ENCODE data around the gene TTLL11.

Gene TTLL11

GRCh38 chr9:121898856-121899255, 194.3 kb downstream of the TTLL11 start:
- ATAC-seq: no peak
- TF ChIP-seq GLIS3 (CRISPR knock-in tag; IDR thresholded peaks at IDR 0.05): no peak
- no peak for TF ChIP-seq ARNTL (CRISPR knock-in tag; IDR thresholded peaks at IDR 0.05; ENCODE audit: borderline replicate concordance, low read depth)
- TF ChIP-seq, protein P1, sequence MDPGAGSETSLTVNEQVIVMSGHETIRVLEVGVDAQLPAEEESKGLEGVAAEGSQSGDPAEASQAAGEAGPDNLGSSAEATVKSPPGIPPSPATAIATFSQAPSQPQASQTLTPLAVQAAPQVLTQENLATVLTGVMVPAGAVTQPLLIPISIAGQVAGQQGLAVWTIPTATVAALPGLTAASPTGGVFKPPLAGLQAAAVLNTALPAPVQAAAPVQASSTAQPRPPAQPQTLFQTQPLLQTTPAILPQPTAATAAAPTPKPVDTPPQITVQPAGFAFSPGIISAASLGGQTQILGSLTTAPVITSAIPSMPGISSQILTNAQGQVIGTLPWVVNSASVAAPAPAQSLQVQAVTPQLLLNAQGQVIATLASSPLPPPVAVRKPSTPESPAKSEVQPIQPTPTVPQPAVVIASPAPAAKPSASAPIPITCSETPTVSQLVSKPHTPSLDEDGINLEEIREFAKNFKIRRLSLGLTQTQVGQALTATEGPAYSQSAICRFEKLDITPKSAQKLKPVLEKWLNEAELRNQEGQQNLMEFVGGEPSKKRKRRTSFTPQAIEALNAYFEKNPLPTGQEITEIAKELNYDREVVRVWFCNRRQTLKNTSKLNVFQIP (CRISPR knock-in tag; IDR thresholded peaks at IDR 0.05; ENCODE audit: borderline replicate concordance, low read depth): no peak

DNA sequence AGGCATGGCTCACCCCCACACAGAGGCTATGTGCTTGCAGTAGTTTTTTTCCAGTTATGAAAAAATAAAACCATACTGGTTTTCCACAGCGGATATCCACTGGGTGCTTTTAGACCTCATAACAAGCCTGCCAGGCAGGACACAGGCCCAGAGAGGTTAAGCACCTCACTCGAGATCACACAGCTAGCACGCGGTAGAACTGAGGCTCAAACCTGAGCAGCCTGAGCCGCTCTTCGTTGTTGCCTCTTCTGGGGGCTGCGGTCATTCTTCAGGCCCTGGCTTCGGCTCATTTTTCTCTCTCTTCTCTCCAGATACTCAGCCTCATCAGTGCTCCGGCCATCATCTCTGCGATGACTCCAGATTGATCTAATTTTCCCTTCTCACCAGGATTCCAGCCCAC, 196.0 kb downstream of the TTLL11 start:
- no peak; the same call in 2 of the 3 replicates for ATAC-seq
- TF ChIP-seq ZNF565 (CRISPR knock-in tag; conservative IDR thresholded peaks at IDR 0.05; ENCODE audit: low read depth) (no peak), ISL1 (CRISPR knock-in tag; IDR thresholded peaks at IDR 0.05) (no peak), PPARA (CRISPR knock-in tag; IDR thresholded peaks at IDR 0.05; ENCODE audit: borderline replicate concordance) (no peak), GLIS3 (CRISPR knock-in tag; IDR thresholded peaks at IDR 0.05) (no peak), TOX (CRISPR knock-in tag; IDR thresholded peaks at IDR 0.05; ENCODE audit: borderline replicate concordance) (no peak), CSDC2 (CRISPR knock-in tag; IDR thresholded peaks at IDR 0.05) (no peak), RARB (CRISPR knock-in tag; IDR thresholded peaks at IDR 0.05) (no peak)
- TF ChIP-seq, protein P2, sequence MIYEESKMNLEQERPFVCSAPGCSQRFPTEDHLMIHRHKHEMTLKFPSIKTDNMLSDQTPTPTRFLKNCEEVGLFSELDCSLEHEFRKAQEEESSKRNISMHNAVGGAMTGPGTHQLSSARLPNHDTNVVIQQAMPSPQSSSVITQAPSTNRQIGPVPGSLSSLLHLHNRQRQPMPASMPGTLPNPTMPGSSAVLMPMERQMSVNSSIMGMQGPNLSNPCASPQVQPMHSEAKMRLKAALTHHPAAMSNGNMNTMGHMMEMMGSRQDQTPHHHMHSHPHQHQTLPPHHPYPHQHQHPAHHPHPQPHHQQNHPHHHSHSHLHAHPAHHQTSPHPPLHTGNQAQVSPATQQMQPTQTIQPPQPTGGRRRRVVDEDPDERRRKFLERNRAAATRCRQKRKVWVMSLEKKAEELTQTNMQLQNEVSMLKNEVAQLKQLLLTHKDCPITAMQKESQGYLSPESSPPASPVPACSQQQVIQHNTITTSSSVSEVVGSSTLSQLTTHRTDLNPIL (CRISPR knock-in tag; IDR thresholded peaks at IDR 0.05; ENCODE audit: low read depth): no peak

GRCh38 chr9:121896545-121896943, 196.6 kb downstream of the TTLL11 start:
- no peak; the same call in 2 of the 3 replicates for ATAC-seq
- TF ChIP-seq RARB (CRISPR knock-in tag; IDR thresholded peaks at IDR 0.05) (no peak), ZFP30 (CRISPR knock-in tag; IDR thresholded peaks at IDR 0.05) (no peak), CSRNP3 (CRISPR knock-in tag; IDR thresholded peaks at IDR 0.05) (no peak)

- ATAC-seq: peak; percentile 54
- TF ChIP-seq RARB (CRISPR knock-in tag; IDR thresholded peaks at IDR 0.05): no peak
- TF ChIP-seq ZNF565 (CRISPR knock-in tag; conservative IDR thresholded peaks at IDR 0.05; ENCODE audit: low read depth): no peak
- TF ChIP-seq TOX (CRISPR knock-in tag; IDR thresholded peaks at IDR 0.05; ENCODE audit: borderline replicate concordance): no peak
- TF ChIP-seq, protein P1 (CRISPR knock-in tag; IDR thresholded peaks at IDR 0.05; ENCODE audit: borderline replicate concordance, low read depth): no peak
- TF ChIP-seq, protein P3, sequence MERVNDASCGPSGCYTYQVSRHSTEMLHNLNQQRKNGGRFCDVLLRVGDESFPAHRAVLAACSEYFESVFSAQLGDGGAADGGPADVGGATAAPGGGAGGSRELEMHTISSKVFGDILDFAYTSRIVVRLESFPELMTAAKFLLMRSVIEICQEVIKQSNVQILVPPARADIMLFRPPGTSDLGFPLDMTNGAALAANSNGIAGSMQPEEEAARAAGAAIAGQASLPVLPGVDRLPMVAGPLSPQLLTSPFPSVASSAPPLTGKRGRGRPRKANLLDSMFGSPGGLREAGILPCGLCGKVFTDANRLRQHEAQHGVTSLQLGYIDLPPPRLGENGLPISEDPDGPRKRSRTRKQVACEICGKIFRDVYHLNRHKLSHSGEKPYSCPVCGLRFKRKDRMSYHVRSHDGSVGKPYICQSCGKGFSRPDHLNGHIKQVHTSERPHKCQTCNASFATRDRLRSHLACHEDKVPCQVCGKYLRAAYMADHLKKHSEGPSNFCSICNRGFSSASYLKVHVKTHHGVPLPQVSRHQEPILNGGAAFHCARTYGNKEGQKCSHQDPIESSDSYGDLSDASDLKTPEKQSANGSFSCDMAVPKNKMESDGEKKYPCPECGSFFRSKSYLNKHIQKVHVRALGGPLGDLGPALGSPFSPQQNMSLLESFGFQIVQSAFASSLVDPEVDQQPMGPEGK (CRISPR knock-in tag; IDR thresholded peaks at IDR 0.05; ENCODE audit: borderline replicate concordance): no peak
- no peak for TF ChIP-seq PPARA (CRISPR knock-in tag; IDR thresholded peaks at IDR 0.05; ENCODE audit: borderline replicate concordance)
- TF ChIP-seq ARNTL (CRISPR knock-in tag; IDR thresholded peaks at IDR 0.05; ENCODE audit: borderline replicate concordance, low read depth): no peak
- no peak for TF ChIP-seq ZFP30 (CRISPR knock-in tag; IDR thresholded peaks at IDR 0.05)
- TF ChIP-seq ZFP3 (CRISPR knock-in tag; IDR thresholded peaks at IDR 0.05): no peak
- TF ChIP-seq CSDC2 (CRISPR knock-in tag; IDR thresholded peaks at IDR 0.05): no peak
- TF ChIP-seq ZNF70 (CRISPR knock-in tag; IDR thresholded peaks at IDR 0.05): no peak
- no peak for TF ChIP-seq OSR1 (CRISPR knock-in tag; IDR thresholded peaks at IDR 0.05)
- no peak for TF ChIP-seq GLIS3 (CRISPR knock-in tag; IDR thresholded peaks at IDR 0.05)
- TF ChIP-seq, protein P2 (CRISPR knock-in tag; IDR thresholded peaks at IDR 0.05; ENCODE audit: low read depth): no peak
- no peak for TF ChIP-seq ESRRG (CRISPR knock-in tag; IDR thresholded peaks at IDR 0.05)
- no peak for TF ChIP-seq TSHZ2 (CRISPR knock-in tag; IDR thresholded peaks at IDR 0.05)
- no peak for TF ChIP-seq CSRNP3 (CRISPR knock-in tag; IDR thresholded peaks at IDR 0.05)
- TF ChIP-seq TCF4 (CRISPR knock-in tag; IDR thresholded peaks at IDR 0.05; ENCODE audit: borderline replicate concordance): no peak
- TF ChIP-seq ISL1 (CRISPR knock-in tag; IDR thresholded peaks at IDR 0.05): no peak
Observed at GRCh38 chr9:121895818-121896544, 197.1 kb downstream of the TTLL11 start.

All from SK-N-SH treated with all-trans-retinoic acid at 6 μM for 48 hours (cell line).